Activated CD4-positive, alpha-beta T cell treated with anti-CD3 and anti-CD28 coated beads, Interleukin-2, amount 50 U/mL, for 24 hours (primary cell): ENCODE data around the gene ZNF879.

Experiments
- DNase-seq, 2 donors: peaks; one replicate each; pipeline ENCODE4 v3.0.0-alpha.2; 2020; ENCODE audit warnings: low read depth in 1 of 2, low spot score in 1 of 2

Gene ZNF879

GRCh38 chr5:179023528-179024189, at the start of gene ZNF879:
TSS of gene ZNF879 (plus strand) at chr5:179023804. CDS start at chr5:179025005, 1,201 bp downstream.
- DNase-seq, result peak; percentile 87 to 92

- no peak for DNase-seq
Observed at GRCh38 chr5:178981381-178981780, 42.2 kb upstream of the ZNF879 start.

- DNase-seq, result no peak
Observed at GRCh38 chr5:178982941-178983340, 40.7 kb upstream of the ZNF879 start.

GRCh38 chr5:178983728-178984127, 39.9 kb upstream of the ZNF879 start:
- DNase-seq, result no peak

- no peak for DNase-seq
Observed at GRCh38 chr5:178984145-178985072, 39.2 kb upstream of the ZNF879 start.

- DNase-seq, result no peak
Observed at GRCh38 chr5:178986326-178986960, 37.2 kb upstream of the ZNF879 start.

- DNase-seq, result no peak
Observed at GRCh38 chr5:178988436-178989220, 35.0 kb upstream of the ZNF879 start.

GRCh38 chr5:178989311-178989710, 34.3 kb upstream of the ZNF879 start:
- DNase-seq, result no peak

- no peak for DNase-seq
Observed at GRCh38 chr5:178990491-178990890, 33.1 kb upstream of the ZNF879 start.

GRCh38 chr5:178991190-178992145, 32.1 kb upstream of the ZNF879 start:
- no peak for DNase-seq

GRCh38 chr5:178992291-178992895, 31.2 kb upstream of the ZNF879 start:
- DNase-seq, result no peak

- no peak for DNase-seq
Observed at GRCh38 chr5:178993236-178993765, 30.3 kb upstream of the ZNF879 start.

- DNase-seq, result no peak
Observed at GRCh38 chr5:178993955-178994579, 29.5 kb upstream of the ZNF879 start.

GRCh38 chr5:178994580-178995340, 28.8 kb upstream of the ZNF879 start, which contains the start of gene GRM6:
TSS of gene GRM6 (minus strand) at chr5:178995320. CDS start at chr5:178994944, 376 bp downstream.
- DNase-seq, result no peak

- no peak for DNase-seq
Observed at GRCh38 chr5:178995341-178995690, 28.3 kb upstream of the ZNF879 start.

- DNase-seq, result no peak
Observed at GRCh38 chr5:178996156-178996555, 27.4 kb upstream of the ZNF879 start.

- no peak for DNase-seq
Observed at GRCh38 chr5:178997191-178997590, 26.4 kb upstream of the ZNF879 start.

GRCh38 chr5:178998441-178998840, 25.2 kb upstream of the ZNF879 start:
- no peak for DNase-seq
